ENCODE data around the gene GAS6. TPM values are rescaled to one million over a fixed set of nuclear protein-coding genes. Genes with fewer than 3 reads are reported as not detected.
"Not testable (repeated sequence)": the region's sequence is repeated elsewhere in the genome, so short reads cannot be mapped to it uniquely, and the experiment has no call there.

GAS6 gene
- total RNA-seq, 3 donors from 2014 or later: 0.61 to 0.84 (median 0.71) TPM

- Mint-ChIP-seq H3K4me1 (ENCODE audit: low read depth) (peaks cover 22% of the 10 kb centered on the region), H3K27me3 (ENCODE audit: low read depth) (no peaks in the 10 kb centered on the region), H3K4me3 (no peak overlapping the region), H3K36me3 (ENCODE audit: insufficient read depth) (no peaks in the 10 kb centered on the region), H3K9me3 (no peaks in the 10 kb centered on the region)
- DNase-seq: no peak
- ATAC-seq: peak in 1 of 2 donors; percentile 32
These were observed 17.9 kb upstream of the GAS6 start for GRCh38 chr13:113881614-113882266.

DNA sequence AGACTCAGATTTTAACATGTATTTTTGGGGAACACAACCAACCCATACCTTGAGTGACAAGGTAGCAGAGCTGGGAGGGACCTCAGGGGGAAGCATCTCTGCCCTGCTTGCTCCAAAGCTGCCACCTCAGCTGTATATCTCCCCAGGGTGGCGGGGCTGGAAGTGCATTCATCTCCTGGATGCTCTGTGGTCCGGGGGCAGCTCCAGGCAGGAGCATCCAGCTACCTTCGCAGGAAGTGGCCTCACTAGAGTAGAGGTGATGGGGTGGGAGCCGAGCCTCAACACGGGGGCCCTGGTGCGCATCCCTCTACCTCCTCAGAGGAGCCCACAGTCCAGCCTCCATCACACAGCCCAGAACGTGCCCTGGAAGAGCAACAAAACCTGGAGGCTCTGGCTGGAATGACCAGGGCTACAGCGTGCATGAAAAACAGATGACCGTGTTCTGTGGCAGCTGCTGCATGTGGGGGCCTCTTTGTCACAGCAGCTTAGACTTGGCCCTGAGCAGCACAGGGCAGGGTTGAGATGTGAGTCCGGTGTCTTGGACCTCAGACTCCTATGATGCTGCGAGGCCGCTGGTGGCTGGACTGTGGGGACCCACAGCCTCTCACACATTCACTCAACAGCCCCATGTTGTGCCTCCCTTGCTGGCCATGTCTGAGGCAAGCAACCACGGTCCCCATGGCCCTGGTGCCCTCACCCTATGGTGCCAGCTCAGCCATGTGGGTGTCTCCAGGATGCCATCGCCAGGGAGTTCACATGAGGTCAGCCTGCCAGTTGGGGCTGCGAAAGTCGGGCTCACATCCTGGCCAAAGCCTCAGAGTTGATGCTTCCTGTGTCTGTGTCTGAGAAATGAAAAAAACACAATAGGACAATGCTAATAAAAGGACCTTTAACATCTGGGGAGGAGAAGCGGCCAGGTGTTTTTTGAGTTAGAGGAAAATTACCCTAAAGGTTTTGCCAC, 17.1 kb upstream of the GAS6 start:
- DNase-seq: no peak
- Mint-ChIP-seq H3K36me3 (ENCODE audit: insufficient read depth) (no peaks in the 10 kb centered on the region), H3K4me1 (ENCODE audit: low read depth) (peaks cover 22% of the 10 kb centered on the region), H3K4me3 (no peak overlapping the region), H3K27me3 (ENCODE audit: low read depth) (no peaks in the 10 kb centered on the region), H3K9me3 (no peaks in the 10 kb centered on the region)
- no peak for ATAC-seq

DNA sequence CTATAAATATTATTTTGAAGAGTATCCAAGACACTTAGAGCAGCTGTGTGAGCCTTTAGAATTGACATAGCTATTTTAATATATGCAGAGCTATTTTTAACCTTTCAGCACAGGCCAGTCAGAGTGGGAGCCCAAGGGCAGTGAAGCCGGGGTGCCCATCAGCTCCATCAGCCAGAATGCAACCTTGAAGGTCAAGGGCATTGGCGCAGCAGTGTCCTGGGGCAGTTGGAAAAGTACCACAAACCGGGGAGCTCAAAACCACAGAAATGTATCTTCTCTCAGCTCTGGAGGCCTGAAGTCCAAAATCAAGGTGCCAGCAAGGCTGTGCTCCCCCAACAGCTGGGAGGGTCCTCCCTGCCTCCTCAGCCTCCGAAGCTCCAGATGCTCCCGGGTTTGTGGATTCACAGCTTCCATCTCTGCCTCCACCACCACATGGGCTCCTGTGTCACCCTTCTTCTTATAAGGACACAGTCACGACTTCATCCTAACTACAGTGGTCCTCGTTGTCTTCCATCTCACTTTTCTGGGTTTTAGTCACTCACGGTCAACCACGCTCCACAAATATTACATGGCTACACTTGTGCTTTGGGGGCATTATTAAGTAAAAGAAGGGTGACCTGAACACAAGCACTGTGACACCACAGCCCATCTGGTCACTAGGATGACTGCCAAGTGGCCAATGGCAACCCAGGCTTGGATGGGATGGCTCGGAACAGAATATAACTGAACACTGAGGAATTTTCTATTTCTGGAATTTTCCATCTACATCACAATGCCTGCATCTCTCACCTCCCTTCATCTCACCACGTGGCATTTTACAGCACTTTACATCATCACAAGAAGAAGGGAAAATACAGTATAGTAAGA, 15.9 kb upstream of the GAS6 start:
- Mint-ChIP-seq H3K27me3 (ENCODE audit: low read depth) (no peaks in the 10 kb centered on the region), H3K9me3 (no peaks in the 10 kb centered on the region), H3K36me3 (ENCODE audit: insufficient read depth) (peaks cover 2% of the 10 kb centered on the region), H3K4me1 (ENCODE audit: low read depth) (peaks cover 28% of the 10 kb centered on the region), H3K4me3 (no peak overlapping the region)
- no peak for ATAC-seq
- DNase-seq: no peak

GRCh38 chr13:113879017-113879416, 15.1 kb upstream of the GAS6 start:
- Mint-ChIP-seq H3K27me3 (ENCODE audit: low read depth) (no peaks in the 10 kb centered on the region), H3K4me1 (ENCODE audit: low read depth) (peaks cover 28% of the 10 kb centered on the region), H3K9me3 (no peaks in the 10 kb centered on the region), H3K36me3 (ENCODE audit: insufficient read depth) (peaks cover 2% of the 10 kb centered on the region), H3K4me3 (no peak overlapping the region)
- ATAC-seq: no peak
- no peak for DNase-seq

DNA sequence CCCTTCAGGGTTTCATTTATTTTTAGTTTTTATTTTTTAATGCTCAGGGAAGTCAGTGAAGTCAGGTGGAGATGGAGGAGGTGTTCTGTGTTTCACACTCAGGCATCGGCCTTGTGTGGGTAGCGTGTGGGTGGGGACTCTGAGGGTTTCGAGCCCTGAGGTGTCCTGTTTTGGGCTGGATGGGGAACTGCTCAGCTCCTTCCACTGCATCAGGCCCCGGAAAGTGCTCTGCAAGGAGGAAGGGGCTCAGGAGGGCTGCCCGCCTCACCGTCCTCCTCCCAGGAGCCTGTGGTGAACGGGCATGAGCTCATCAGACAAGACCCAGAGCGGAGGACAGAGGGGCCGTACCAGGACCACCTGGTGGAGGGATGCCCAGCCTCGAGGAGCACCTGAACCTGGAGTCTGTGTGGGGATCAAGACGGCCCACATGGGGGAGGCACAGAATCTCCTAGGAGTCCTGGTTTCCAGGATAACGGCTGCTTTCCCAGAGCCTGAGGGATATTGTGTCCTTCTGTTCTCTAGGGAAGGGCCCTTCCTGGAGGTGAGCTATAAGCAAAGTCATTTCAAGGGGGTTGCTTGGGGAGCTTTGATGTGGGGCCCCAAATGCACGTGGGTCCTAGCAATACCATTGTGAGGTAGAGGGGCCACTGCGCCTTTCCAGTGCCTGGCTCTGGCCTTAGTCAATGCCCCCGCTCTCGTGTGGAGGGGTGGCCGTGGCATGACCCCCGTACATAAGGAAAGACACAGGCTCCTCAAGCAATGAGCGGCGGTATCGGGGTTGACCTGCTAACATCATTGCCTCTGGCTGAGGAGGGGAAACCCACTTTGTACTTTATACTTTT, 13.5 kb upstream of the GAS6 start:
- Mint-ChIP-seq H3K9me3 (no peaks in the 10 kb centered on the region), H3K4me3 (no peak overlapping the region), H3K36me3 (ENCODE audit: insufficient read depth) (peaks cover 2% of the 10 kb centered on the region), H3K27me3 (ENCODE audit: low read depth) (peaks cover 8% of the 10 kb centered on the region), H3K4me1 (ENCODE audit: low read depth) (peaks cover 20% of the 10 kb centered on the region)
- DNase-seq (no peak), ATAC-seq (no peak)

- peaks cover 12% of the 10 kb centered on the region for H3K4me1 Mint-ChIP-seq (ENCODE audit: low read depth)
- ATAC-seq: no peak
- H3K9me3 Mint-ChIP-seq: no peaks in the 10 kb centered on the region
- peaks cover 2% of the 10 kb centered on the region for H3K36me3 Mint-ChIP-seq (ENCODE audit: insufficient read depth)
- no peak overlapping the region for H3K4me3 Mint-ChIP-seq
- no peak for DNase-seq
- H3K27me3 Mint-ChIP-seq (ENCODE audit: low read depth): peaks cover 8% of the 10 kb centered on the region
These were observed 12.7 kb upstream of the GAS6 start for GRCh38 chr13:113876346-113877148.

- H3K36me3 Mint-ChIP-seq (ENCODE audit: insufficient read depth): peaks cover 2% of the 10 kb centered on the region
- no peak overlapping the region for H3K4me3 Mint-ChIP-seq
- no peaks in the 10 kb centered on the region for H3K9me3 Mint-ChIP-seq
- DNase-seq (no peak), ATAC-seq (no peak)
- peaks cover 7% of the 10 kb centered on the region for H3K4me1 Mint-ChIP-seq (ENCODE audit: low read depth)
- peaks cover 9% of the 10 kb centered on the region for H3K27me3 Mint-ChIP-seq (ENCODE audit: low read depth)
These were observed 12.0 kb upstream of the GAS6 start for GRCh38 chr13:113875837-113876281.

- no peak overlapping the region for H3K4me3 Mint-ChIP-seq
- DNase-seq: no peak
- no peak for ATAC-seq
- H3K4me1 Mint-ChIP-seq (ENCODE audit: low read depth): peaks cover 5% of the 10 kb centered on the region
- peaks cover 2% of the 10 kb centered on the region for H3K36me3 Mint-ChIP-seq (ENCODE audit: insufficient read depth)
- H3K9me3 Mint-ChIP-seq: no peaks in the 10 kb centered on the region
- H3K27me3 Mint-ChIP-seq (ENCODE audit: low read depth): peaks cover 9% of the 10 kb centered on the region
These were observed 11.5 kb upstream of the GAS6 start for GRCh38 chr13:113875429-113875815.

GRCh38 chr13:113874579-113875428, 10.9 kb upstream of the GAS6 start:
- H3K9me3 Mint-ChIP-seq: no peaks in the 10 kb centered on the region
- DNase-seq: no peak
- H3K27me3 Mint-ChIP-seq (ENCODE audit: low read depth): peaks cover 11% of the 10 kb centered on the region
- H3K36me3 Mint-ChIP-seq (ENCODE audit: insufficient read depth): peaks cover 2% of the 10 kb centered on the region
- peaks cover 5% of the 10 kb centered on the region for H3K4me1 Mint-ChIP-seq (ENCODE audit: low read depth)
- ATAC-seq: no peak
- H3K4me3 Mint-ChIP-seq: no peak overlapping the region

DNA sequence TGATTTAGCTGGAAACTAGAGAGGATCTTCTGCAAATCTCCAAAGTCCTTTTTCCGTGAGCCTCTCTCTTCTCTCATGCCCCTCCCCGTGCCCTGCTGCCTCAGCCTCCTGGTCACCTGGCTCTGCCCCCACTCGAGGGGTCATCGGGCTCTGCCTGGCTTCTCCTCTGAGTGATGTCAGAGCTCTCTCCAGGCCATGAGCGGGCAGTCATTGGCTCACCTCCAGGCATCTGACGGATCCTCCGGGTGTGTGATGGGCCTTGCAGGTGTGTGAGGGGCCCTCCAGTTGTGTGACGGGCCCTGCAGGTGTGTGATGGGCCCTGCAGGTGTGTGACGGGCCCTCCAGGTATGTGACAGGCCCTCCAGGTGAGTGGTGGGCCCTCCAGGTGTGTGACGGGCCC, 10.3 kb upstream of the GAS6 start:
- Mint-ChIP-seq H3K27me3 (ENCODE audit: low read depth) (peaks cover 13% of the 10 kb centered on the region), H3K9me3 (no peaks in the 10 kb centered on the region), H3K4me1 (ENCODE audit: low read depth) (peaks cover 5% of the 10 kb centered on the region), H3K4me3 (no peak overlapping the region), H3K36me3 (ENCODE audit: insufficient read depth) (peaks cover 2% of the 10 kb centered on the region)
- ATAC-seq: no peak
- DNase-seq: no peak

- Mint-ChIP-seq H3K27me3 (ENCODE audit: low read depth) (peaks cover 45% of the 10 kb centered on the region), H3K9me3 (peaks cover 4% of the 10 kb centered on the region), H3K4me1 (ENCODE audit: low read depth) (peaks cover 2% of the 10 kb centered on the region), H3K4me3 (no peak overlapping the region), H3K36me3 (ENCODE audit: insufficient read depth) (no peaks in the 10 kb centered on the region)
- DNase-seq (no peak), ATAC-seq (no peak)
These were observed 5.4 kb upstream of the GAS6 start for GRCh38 chr13:113869263-113869662.

DNA sequence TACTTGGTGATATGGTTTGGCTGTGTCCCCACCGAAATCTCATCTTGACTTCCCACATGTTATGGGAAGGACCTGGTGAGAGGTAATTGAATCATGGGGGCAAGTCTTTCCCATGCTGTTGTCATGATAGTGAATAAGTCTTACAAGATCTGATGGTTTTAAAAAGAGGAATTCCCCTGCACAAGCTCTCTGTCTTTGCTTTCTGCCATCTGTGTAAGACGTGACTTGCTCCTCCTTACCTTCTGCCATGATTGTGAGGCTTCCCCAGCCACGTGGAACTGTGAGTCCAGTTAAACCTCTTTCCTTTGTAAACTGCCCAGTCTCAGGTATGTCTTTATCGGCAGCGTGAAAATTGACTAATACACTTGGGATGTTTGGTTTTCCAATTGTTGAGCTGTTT, 4.0 kb upstream of the GAS6 start:
- peaks cover 44% of the 10 kb centered on the region for H3K27me3 Mint-ChIP-seq (ENCODE audit: low read depth)
- H3K4me1 Mint-ChIP-seq (ENCODE audit: low read depth); H3K9me3 Mint-ChIP-seq; H3K4me3 Mint-ChIP-seq; ATAC-seq; DNase-seq; H3K36me3 Mint-ChIP-seq (ENCODE audit: insufficient read depth): not testable (repeated sequence)
